ENCODE data around the gene ARIH2. TPM values are rescaled to one million over a fixed set of nuclear protein-coding genes. Genes with fewer than 3 reads are reported as not detected.

ARIH2 gene
- 33.2 and 77.3 TPM in 2 replicates for total RNA-seq

DNA sequence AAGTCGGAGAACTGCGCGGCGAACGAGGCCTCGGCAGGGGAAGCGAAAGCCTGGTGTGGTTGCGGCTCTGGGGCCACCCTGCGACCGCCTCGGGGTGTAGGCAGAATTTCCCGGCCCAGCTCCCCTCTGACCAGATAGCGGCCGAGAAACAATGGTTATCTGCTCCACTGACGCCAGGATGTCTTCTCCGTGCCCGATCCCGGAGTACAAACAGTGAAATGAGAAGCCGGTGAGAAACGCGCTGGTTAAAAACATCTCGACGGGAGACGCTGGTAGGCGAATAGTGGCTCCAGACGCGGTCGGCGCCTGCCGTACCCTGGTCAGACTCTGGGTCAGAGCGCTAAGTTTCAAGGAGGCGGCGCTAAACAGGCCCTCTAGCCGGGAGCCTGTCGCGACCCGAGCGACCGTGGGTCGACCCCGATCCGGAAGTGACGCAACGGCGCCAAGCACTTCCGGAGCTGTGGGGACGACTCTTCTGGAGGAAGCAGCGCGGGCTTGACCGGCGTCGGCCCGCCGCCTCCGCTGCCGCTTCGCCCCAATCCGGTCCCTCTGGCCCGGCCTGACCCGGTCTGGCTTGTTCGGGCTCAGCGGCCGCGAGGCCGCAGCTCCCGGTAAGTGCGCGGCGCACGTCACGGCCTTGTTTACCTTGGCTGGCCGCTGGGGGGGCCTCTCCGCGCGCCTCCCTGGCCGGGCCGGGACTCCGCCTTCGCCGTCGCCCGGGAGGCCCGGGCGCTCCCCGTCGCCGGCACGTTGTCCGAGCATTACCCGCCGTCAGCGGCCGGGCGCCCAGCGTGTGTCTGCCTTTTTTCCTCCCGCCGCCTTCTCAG is at the start of gene ARIH2:
ARIH2 (plus strand) TSS at position 455 of the 827 bp plus-strand sequence. CDS start 8,717 bp downstream, outside the sequence.

DNA sequence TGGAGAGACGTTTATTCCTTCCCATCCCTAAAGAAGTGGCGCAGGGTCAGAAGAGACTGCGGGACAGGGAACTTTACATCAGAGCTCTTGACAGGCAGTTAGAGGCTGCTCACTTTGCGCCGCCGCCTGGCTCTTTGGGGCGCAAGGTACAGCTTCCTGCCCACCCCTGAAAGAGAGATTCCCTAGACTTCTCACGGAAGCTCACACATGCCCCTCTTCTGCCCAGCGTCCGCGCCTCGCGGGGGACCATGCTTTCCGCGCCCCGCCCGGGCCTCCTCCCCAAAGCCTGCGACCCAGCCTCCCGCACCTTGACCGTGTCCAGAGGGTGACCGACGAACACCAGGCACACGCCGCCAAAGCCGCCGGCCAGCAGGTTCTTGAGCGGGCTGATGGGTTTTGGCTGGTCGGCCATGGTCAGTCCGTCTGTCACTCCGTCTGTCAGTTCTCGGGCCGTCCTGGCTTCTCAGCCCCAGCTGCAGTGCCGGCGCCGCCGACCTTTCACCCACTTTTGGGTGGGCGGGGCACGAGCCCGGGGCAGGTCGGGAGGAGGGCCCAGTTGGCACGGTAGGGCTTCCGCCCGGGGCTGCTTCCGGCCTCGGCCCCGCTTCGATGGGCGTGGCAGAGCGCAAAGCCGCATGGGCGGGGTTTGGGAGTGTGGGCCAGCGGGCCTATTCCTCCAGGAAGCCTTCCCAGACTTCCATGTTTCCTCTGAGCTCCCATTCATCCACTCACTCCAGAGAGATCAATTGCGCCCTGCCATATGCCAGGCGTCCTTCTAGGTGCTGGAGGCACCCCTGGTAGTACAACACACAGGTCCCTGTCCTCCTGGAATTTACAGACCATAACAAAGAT is 20.0 kb upstream of the ARIH2 start, which contains the start of gene SLC25A20:
SLC25A20 (minus strand) TSS at position 500 of the 852 bp plus-strand sequence; CDS start at position 412, 88 bp downstream.

DNA sequence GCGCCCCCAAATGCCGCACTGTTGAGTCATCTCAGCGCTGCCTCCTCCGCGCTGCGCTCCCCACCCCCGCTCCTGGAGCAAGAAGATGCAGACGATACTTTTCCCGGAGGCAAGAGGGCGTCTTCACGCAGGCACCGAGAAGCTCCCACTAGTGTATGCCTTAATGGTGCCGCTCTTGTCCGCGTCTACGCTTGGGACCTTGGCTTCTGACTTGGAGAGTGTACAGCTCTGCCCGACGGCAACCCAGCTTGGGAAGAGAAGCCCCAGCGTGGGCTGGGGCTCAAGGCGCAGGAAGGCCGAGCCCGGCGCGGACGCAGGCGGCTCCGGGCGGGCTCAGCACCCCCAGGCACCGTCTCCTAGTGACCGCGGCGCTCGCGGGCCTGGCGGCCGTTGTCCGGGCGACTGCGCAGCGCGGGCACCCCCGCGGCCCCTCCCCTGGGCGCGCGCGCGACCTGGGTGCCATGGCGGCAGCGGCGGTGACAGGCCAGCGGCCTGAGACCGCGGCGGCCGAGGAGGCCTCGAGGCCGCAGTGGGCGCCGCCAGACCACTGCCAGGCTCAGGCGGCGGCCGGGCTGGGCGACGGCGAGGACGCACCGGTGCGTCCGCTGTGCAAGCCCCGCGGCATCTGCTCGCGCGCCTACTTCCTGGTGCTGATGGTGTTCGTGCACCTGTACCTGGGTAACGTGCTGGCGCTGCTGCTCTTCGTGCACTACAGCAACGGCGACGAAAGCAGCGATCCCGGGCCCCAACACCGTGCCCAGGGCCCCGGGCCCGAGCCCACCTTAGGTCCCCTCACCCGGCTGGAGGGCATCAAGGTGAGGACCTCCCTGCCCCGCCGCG is 71.4 kb downstream of the ARIH2 start, which contains the start of gene P4HTM:
P4HTM (plus strand) TSS at position 446 of the 840 bp plus-strand sequence; CDS start at position 462, 16 bp downstream.

DNA sequence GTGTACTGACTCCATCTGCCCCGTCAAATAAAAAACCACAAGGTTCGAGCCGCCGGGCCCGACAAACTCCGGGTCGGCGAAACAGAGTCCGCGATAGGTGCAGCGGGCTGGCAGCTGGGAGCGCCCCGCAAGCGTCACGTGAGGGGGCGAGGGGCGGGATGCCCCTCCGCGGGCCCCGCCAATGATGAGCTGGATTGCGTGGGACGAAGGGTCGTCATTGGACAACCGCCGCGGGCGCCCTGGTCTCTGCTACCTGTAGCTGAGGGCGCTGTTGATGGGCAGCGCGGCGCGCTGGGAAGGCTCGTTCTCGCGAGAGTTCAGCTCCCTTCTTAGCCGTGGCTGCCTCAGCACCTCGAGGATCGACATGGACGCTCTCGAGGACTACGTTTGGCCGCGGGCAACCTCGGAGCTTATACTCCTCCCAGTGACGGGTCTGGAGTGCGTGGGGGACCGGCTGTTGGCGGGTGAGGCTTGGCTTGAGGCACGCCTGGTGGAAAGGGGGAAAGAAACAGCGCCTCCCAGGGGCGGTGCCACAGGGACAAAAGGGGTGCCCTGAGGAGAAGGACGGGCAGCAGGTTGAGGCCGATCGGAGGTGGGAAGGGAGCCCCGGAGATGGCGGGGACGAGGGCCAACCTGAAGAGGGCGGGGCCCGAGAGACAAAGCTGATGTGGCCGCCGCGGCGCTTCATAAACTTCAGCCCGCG is 88.6 kb downstream of the ARIH2 start, which contains the start of gene WDR6:
WDR6 (plus strand) TSS at position 324 of the 703 bp plus-strand sequence; CDS start at position 365, 41 bp downstream.

DNA sequence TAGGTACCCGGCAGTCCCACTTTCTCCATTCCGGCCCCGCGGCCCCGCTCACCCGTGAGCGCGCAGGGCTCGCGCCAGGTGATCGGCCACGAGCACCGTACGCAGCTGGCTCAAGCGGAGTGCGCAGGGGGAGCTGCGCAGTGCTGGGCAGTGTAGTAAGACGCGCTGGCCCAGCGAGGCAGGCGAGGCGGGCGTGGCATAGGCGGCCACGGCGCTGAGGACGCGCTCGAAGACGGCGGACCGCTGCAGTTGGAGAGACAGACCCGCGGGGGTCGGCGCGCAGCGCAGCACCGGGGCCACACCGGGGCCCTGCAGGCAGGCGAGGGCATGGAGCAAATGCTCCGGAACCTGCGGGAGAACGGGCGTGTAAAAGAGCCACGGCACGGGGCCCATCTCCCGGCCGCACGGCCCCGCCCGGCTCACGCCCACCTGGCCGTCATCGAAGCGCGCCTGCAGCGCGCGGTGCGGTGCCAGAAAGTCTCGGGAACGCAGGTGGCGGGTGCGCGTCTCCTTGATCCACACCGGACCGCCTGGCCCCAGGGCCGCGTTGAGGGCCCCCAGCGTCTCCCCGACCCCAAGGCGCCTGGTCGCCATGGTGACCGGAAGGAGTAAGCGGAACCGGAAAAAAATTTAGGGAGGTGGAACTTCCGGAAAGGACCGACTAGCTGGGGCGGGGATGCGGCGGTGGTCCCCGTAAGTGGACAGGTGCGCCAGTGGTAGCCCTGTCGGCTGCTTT is 99.5 kb downstream of the ARIH2 start, which contains the start of gene DALRD3:
DALRD3 (minus strand) TSS at position 610 of the 736 bp plus-strand sequence; CDS start at position 594, 16 bp downstream.

DNA sequence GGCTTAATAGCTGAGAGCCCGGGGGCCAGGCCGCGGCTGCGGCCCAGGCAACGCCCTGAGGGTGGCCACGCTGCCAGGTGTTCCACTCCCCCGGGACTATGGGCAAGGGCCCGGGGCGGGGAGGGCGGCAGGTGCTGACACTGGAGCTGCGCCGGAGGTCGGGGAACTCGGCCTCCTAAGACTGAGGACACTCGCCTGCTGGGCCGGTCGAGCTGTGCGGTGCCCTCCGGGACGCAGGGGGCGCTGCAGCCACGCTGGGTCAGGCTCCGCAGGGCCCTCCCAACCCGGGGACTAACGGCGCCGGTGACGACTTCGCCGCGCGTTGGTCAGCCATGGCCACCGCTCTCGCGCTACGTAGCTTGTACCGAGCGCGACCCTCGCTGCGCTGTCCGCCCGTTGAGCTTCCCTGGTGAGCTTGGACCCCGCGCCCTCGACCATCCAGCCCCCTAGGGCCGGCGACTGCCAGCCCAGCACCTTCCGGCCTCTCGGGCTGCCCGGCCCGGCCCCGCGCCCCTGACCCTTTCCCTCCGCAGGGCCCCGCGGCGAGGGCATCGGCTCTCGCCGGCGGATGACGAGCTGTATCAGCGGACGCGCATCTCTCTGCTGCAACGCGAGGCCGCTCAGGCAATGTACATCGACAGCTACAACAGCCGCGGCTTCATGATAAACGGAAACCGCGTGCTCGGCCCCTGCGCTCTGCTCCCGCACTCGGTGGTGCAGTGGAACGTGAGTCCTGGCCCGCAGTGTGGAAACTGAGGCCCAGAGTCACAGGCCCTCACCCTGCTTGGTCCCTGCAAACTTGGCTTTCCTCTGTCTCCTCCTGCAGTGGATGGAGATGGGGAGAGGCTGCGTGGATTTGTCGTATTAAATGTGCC is 103.4 kb downstream of the ARIH2 start, which contains the start of gene NDUFAF3:
NDUFAF3 (plus strand) TSS at position 309 of the 875 bp plus-strand sequence; CDS start at position 333, 24 bp downstream.

DNA sequence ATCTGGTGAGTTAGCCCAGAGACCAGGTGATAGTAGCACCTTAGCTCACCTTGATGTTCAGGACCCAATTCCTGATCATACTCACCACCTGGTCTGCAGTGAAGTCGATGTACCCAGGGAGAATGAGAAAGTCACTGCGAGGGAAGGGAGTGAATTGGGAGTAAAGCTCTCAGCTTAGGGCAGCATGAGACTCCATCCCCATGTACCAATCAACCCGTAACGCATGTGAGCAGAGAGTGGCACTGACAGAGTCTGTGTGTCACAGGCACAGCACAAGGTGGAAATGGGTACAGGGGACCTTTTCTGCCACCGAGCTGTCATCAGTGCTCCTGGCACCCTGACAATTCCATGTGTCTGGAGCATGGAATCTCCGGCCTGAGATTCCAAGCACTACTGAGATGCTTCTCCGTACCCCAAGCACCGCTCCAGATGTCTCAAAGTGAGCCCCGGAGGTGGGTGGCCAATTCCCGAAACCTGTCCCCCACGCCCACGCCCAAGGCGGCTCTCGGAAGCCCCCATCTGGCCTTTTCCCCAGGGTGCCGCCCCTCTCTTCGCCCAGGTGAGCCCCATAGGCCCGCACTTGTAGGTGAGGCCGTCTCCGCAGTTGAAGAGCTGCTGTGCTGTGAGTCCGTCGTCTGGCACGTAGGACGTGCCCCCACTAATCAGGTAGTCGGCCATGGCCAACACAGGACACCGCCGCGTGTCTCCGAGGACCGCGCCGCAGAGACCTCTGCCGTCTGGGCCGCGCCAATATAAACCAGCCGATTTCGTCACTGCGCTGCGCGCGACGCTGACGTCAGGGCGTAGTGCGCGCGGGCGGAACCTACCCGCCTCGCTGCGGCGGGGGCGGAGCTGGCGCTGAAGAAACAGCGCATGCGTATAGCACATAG is 110.3 kb downstream of the ARIH2 start, which contains the start of gene IMPDH2:
IMPDH2 (minus strand) TSS at position 726 of the 890 bp plus-strand sequence; CDS start at position 678, 48 bp downstream.

Other genes starting within 250 kb of the ARIH2 start
- gene NCKIPSD, start 232.9 kb upstream of the ARIH2 start, total RNA-seq, result 28.0 and 37.7 TPM in 2 replicates
- 46.0 and 54.9 TPM in 2 replicates for gene IP6K2, start 201.6 kb upstream of the ARIH2 start, total RNA-seq
- gene PRKAR2A, start 71.0 kb upstream of the ARIH2 start, total RNA-seq, result 25.3 and 33.5 TPM in 2 replicates
- gene SLC25A20, start 20.0 kb upstream of the ARIH2 start, total RNA-seq, result 23.8 and 34.0 TPM in 2 replicates
- gene P4HTM, start 71.4 kb downstream of the ARIH2 start, total RNA-seq, result 22.6 and 26.2 TPM in 2 replicates
- 63.9 and 67.6 TPM in 2 replicates for gene WDR6, start 88.5 kb downstream of the ARIH2 start, total RNA-seq
- 35.2 and 41.3 TPM in 2 replicates for gene DALRD3, start 99.7 kb downstream of the ARIH2 start, total RNA-seq
- gene NDUFAF3, start 103.3 kb downstream of the ARIH2 start, total RNA-seq, result 125 and 151 TPM in 2 replicates
- 205 and 213 TPM in 2 replicates for gene IMPDH2, start 110.6 kb downstream of the ARIH2 start, total RNA-seq
- gene QRICH1, start 175.2 kb downstream of the ARIH2 start, total RNA-seq, result 50.5 and 71.3 TPM in 2 replicates
- gene QARS1, start 185.9 kb downstream of the ARIH2 start, total RNA-seq, result 270 and 287 TPM in 2 replicates
- 33.8 and 55.2 TPM in 2 replicates for gene USP19, start 202.0 kb downstream of the ARIH2 start, total RNA-seq
- 356 and 396 TPM in 2 replicates for gene LAMB2, start 214.2 kb downstream of the ARIH2 start, total RNA-seq
- gene CCDC71, start 247.5 kb downstream of the ARIH2 start, total RNA-seq, result 35.6 and 36.6 TPM in 2 replicates